Ovary (tissue), 9 donors: ENCODE data around the gene MDGA2. TPM values are rescaled to one million over a fixed set of nuclear protein-coding genes. Genes with fewer than 3 reads are reported as not detected.

Source experiments
- DNase-seq, 5 donors: peaks; one replicate each; pipeline ENCODE4 v3.0.0-alpha.2; 2019 to 2020
- H3K27ac ChIP-seq, 2 donors: fragments of 200-600 bp; one replicate each; pipeline versions ENCODE4 v1.5.1 to v1.8.0; 2019 to 2022
- H3K27me3 ChIP-seq: fragments of 200-600 bp; one replicate; pipeline ENCODE4 v1.8.0; 2022
- H3K36me3 ChIP-seq: fragments of 200-600 bp; sonication (generic); one replicate; pipeline ENCODE4 v1.5.1; 2019
- H3K4me1 ChIP-seq: one replicate; pipeline ENCODE4 v1.8.1; 2013; ENCODE audit warnings: mild to moderate bottlenecking, moderate library complexity; ENCODE audit not compliant: insufficient read depth
- H3K4me3 ChIP-seq: fragments of 200-600 bp; sonication (generic); one replicate; pipeline ENCODE4 v1.5.1; 2017
- H3K9me3 ChIP-seq, 2 donors: fragments of 200-600 bp in 1 of 2; sonication (generic) in 1 of 2; one replicate each; pipeline versions ENCODE4 v1.5.1 to v1.8.1; 2013 to 2019; ENCODE audit warnings: mild to moderate bottlenecking in 1 of 2, moderate library complexity in 1 of 2
- EP300 ChIP-seq: sonication (generic); formaldehyde crosslinking; IDR thresholded peaks from one replicate; pipeline ENCODE4 v1.6.1; 2017; ENCODE audit warnings: antibody characterized with exemption
- POLR2A ChIP-seq: fragments of 450-650 bp; IDR thresholded peaks from one replicate; pipeline ENCODE4 v1.6.1; 2017; ENCODE audit warnings: antibody characterized with exemption, mild to moderate bottlenecking, moderate library complexity
- WGBS, 3 donors: extraction: QIAGEN DNeasy Blood & Tissue Kit in 1 of 3; methylation state at CpG; one replicate each; pipeline versions ENCODE4 v1.1.5 to v1.1.7; 2013 to 2017; 5-methylcytosine and 5-hydroxymethylcytosine counted together
- intact Hi-C, 4 donors: fragments of 100-400 bp; cut with DNase I; formaldehyde crosslinking; loops; one replicate each; pipeline versions ENCODE4 v1.11.0 to v1.15.1; 2022 to 2023
- polyA plus RNA-seq, 2 donors: library from polyadenylated mRNA; stranded (reverse); fragments of 200-250 nt in 1 of 2; fragments of 350-450 nt in 1 of 2; fragmentation: Illumina TruSeq in 1 of 2; extraction: RNeasy Lipid Tissue Mini Kit (QIAGEN cat#74804) in 1 of 2; gene quantifications; one replicate each; pipeline ENCODE4 v1.2.3, GENCODE V29; 2013 to 2014
- total RNA-seq, 7 donors: library from RNA; depleted of rRNA in 2 of 7; stranded (reverse); fragments of >200 nt in 2 of 7; fragmentation: NEBNext Ultra II Directional in 3 of 7; extraction: Animal tissue kit (Norgen Biotek cat#: 25700) in 3 of 7; gene quantifications; one replicate each; pipeline versions ENCODE4 v1.1.0 to v1.2.4, GENCODE V29; 2016 to 2023
- TF ChIP-seq, protein P1 (sequence below), 3 donors: fragments of 450-650 bp in 2 of 3; fragments of 200-600 bp in 1 of 3; IDR thresholded peaks; one replicate each; pipeline versions ENCODE4 v1.5.1 to v1.8.0; 2016 to 2022; ENCODE audit warnings: antibody characterized with exemption in 3 of 3, mild to moderate bottlenecking in 1 of 3
- donor health status: DM: no; HTN: no; CAD: no; lungs with moderate emphysema.
- donor health status: DM: no; HTN: no; CAD: no.
- donor health status: Bipolar disorder and iron deficiency.
- donor health status: DM: yes; HTN: yes; CAD: no.
- donor health status: DM: no; HTN: no; CAD: no.
- donor health status: DM: yes; HTN: yes; CAD: no.

MDGA2 gene
- total and polyA plus RNA-seq, 9 donors = 0.04 to 0.26 (median 0.18) TPM; not detected in 5

DNA sequence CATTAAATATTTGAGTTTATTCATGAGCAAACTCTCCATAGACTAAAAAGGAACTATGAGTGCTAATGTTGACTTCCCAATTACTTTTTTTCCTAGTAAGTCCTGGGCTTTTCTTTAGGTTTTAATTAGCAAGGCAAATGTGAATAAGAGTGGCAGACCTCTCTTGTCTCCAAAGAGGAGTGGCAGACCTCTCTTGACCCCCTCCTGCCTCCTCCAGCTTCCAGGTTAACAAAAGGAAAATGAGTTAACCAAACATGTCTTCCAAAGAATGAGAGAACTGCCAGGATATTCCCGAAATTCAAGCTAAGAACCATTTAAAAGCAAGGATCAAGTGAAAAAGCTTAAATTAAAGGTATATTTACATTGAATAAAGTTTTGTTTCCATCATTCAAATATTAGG, 253.2 kb downstream of the MDGA2 start:
- H3K9me3 ChIP-seq = no peaks in the 10 kb centered on the region
- H3K27me3 ChIP-seq = no peaks in the 10 kb centered on the region
- no peaks in the 10 kb centered on the region for H3K4me1 ChIP-seq
- intact Hi-C loops = no loop called here
- TF ChIP-seq, protein P1, sequence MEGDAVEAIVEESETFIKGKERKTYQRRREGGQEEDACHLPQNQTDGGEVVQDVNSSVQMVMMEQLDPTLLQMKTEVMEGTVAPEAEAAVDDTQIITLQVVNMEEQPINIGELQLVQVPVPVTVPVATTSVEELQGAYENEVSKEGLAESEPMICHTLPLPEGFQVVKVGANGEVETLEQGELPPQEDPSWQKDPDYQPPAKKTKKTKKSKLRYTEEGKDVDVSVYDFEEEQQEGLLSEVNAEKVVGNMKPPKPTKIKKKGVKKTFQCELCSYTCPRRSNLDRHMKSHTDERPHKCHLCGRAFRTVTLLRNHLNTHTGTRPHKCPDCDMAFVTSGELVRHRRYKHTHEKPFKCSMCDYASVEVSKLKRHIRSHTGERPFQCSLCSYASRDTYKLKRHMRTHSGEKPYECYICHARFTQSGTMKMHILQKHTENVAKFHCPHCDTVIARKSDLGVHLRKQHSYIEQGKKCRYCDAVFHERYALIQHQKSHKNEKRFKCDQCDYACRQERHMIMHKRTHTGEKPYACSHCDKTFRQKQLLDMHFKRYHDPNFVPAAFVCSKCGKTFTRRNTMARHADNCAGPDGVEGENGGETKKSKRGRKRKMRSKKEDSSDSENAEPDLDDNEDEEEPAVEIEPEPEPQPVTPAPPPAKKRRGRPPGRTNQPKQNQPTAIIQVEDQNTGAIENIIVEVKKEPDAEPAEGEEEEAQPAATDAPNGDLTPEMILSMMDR (IDR thresholded peaks at IDR 0.05) = no peak
- TF ChIP-seq POLR2A = no peak
- no peak for TF ChIP-seq EP300
- no peak for DNase-seq
- H3K4me3 ChIP-seq = no peak overlapping the region
- no peak overlapping the region for H3K27ac ChIP-seq
- no peaks in the 10 kb centered on the region for H3K36me3 ChIP-seq
- 60 to 78% (median 75%) methylated on average over 1 of the region's 1 CpG for WGBS, 3 donors

DNA sequence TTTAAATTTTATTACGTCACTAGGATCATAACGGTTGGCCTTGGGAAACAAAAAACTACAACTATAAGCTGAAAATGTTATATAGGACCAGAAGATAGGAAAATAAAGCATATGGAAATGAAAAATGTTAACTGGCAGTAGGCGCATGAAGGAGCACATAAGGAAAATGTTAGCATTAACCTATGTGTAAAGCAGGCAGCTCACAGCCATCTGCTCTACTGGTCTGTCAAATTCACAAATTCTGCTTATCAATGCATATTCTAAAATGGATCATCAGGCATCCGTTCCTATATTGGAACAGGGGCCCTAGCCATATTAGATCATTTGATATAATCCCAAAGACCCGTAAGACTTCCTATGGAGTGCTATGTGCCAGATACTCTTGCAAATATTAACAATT, 263.9 kb downstream of the MDGA2 start:
- WGBS, 3 donors = 92 to 95% (median 92%) methylated on average over 5 of the region's 5 CpGs
- no peak overlapping the region for H3K4me3 ChIP-seq
- H3K36me3 ChIP-seq = no peaks in the 10 kb centered on the region
- no peaks in the 10 kb centered on the region for H3K4me1 ChIP-seq
- intact Hi-C loops = no loop called here
- no peaks in the 10 kb centered on the region for H3K9me3 ChIP-seq
- H3K27ac ChIP-seq = no peak overlapping the region
- TF ChIP-seq POLR2A = no peak
- TF ChIP-seq EP300 = no peak
- TF ChIP-seq, protein P1 (IDR thresholded peaks at IDR 0.05) = no peak
- H3K27me3 ChIP-seq = no peaks in the 10 kb centered on the region
- no peak for DNase-seq

DNA sequence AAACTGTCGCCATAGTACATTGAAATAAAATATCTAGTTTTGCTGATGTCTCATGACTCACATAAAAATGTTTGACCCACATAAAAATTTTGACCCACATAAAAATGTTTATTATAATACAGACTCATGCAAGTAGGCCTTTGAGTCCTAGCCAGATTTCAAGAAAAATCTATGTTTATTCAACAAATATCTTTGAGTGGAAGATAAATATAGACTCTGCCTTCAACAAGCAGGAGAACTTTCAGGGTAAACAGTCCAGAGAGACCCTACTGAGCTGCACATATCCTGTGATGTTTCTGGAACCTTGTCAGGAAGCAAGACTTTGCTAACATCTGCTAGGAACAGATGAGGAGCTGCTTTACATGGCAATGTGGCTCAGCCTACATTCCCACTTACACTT, 283.1 kb downstream of the MDGA2 start:
- no peak overlapping the region for H3K27ac ChIP-seq
- H3K4me1 ChIP-seq = no peaks in the 10 kb centered on the region
- no peaks in the 10 kb centered on the region for H3K27me3 ChIP-seq
- TF ChIP-seq POLR2A (no peak), EP300 (no peak)
- TF ChIP-seq, protein P1 (IDR thresholded peaks at IDR 0.05) = no peak
- DNase-seq = no peak
- WGBS, 3 donors = 5 to 25% (median 23%) methylated on average over 1 of the region's 1 CpG
- H3K4me3 ChIP-seq = no peak overlapping the region
- no peaks in the 10 kb centered on the region for H3K36me3 ChIP-seq
- intact Hi-C loops = no loop called here
- H3K9me3 ChIP-seq = no peaks in the 10 kb centered on the region

DNA sequence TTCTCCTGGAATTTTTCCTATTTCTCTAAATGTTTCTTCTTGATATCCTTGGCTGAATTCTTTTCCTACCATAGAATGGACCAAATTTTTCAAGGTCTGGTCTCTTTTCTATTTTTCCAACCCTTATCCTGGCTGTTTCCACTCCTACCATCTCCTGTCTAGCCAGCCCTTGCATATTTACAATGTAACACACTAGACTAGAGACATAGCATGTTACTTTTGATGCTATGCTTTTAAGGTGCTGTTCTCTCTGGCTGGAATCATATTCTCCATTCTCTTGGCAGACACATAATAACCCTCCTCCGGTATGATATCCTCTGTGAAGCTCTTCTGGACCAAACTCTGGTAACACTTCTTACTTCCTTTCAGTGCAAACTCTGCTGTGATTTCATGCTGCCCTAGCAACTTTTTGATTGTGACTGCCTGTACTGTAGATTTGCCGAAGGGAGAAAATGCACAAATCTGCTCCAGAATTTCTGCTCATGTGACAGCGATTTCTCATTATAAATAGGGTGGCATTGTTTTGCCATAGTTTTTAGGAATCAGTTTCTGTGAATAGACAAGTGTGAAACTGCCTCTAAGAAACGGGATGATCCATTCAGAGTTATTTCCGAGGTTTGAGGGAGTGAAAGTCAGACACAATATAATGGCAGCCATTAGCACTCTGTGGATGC, 284.4 kb downstream of the MDGA2 start:
- Histone ChIP-seq H3K36me3 (no peaks in the 10 kb centered on the region), H3K27ac (no peak overlapping the region), H3K4me3 (no peak overlapping the region), H3K4me1 (no peaks in the 10 kb centered on the region), H3K27me3 (no peaks in the 10 kb centered on the region), H3K9me3 (no peaks in the 10 kb centered on the region)
- no peak for TF ChIP-seq POLR2A
- no peak for TF ChIP-seq EP300
- TF ChIP-seq, protein P1 (IDR thresholded peaks at IDR 0.05) = no peak
- WGBS, 3 donors = 33 to 49% (median 36%) methylated on average over 5 of the region's 5 CpGs
- no peak for DNase-seq
- intact Hi-C loops = no loop called here
